NCI-H1092 treated with DMSO at 0.1 percent for 48 hours (cell line): ENCODE results near the gene MCM7.
"Not testable (repeated sequence)": the region's sequence is repeated elsewhere in the genome, so short reads cannot be mapped to it uniquely, and the experiment has no call there.

Experiments used
- DNase-seq: peaks from one replicate; lab custom pipeline; 2025; lab: John Stamatoyannopoulos, UW

Gene MCM7

DNA sequence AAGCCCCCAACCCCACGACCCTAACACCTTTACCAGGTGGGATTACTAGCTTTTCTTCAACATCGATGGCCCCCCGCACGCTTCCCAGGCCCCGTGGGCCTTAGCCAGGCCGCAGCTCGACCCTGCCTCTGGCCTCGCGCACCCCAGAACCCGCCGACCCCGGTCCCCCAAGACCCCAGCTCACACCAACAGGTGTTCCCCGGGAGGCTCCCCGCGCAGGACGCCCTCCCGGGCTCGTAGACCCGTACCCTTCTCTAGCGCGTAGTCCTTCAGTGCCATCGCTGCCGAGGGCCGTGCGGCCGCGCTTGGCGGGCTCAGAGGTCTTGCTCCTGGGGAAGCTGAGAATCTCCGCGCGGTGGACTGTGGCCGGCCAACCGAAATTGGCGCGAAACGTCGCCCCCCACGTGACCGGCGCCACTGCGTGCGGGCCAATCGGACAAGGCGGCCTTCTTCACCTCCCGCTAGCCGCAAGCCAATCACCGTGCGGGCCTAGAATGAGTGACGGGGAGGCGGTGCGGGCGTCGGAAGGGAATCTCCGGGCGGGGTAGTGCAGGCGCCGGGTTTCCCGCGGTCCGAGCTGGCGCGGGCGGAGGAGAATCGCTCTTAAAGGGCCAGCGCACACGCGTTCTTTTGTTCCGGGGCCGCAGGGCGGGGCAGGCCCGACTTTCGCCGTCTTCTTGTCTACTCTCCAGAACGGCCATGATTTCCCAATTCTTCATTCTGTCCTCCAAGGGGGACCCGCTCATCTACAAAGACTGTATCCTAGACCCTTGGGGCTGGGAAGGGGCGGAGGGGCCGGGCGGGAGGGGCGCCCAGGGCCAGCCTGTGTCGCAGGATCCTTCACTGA lies at the start of gene MCM7, which contains the start of gene AP4M1:
Gene MCM7, minus strand, starts transcription at position 382 of the 847 bp plus-strand sequence. Its CDS starts 103 bp downstream, at position 279.
Gene AP4M1, plus strand, starts transcription at position 628 of the 847 bp plus-strand sequence. Its CDS starts 72 bp downstream, at position 700.
- DNase-seq: peak; percentile 99

DNA sequence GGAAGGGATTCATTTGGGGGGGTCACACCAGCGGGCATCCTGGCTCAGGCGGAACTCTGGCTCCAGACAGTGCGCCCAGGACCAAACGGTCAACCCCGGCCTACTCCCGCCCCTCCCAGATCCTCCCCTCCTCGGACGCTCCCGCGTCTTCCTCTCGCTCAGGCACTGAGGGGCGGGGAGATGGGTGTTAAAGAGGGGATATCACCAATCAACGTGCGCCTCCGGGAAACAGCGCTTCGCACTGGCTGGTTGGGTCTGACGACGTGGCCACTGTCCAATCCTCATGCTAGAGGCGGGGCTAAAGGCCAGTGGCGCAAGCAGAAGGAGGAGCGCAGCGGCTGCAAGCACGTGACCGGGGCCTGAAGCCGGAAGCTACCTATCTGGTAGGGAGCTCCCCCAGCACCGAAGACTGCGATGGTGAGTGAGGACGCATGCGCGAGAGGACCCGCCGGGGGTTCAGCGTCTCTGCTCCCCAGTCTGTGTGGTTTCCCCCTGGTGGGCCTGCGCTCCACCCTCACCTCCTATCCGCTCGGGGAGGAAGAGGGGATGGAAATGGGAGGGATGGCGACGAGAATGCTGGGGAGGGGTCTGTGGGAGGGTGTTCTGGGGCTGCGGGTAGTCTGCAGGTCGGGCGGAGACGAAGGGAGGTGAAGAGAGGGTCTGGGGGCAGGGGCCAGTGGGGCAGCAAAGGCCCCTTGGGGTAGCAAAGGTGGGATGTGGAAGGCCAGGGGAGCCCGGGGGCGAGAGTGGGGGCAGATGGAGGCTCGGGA lies 47.5 kb upstream of the MCM7 start, which contains the start of gene LAMTOR4:
Gene LAMTOR4, plus strand, starts transcription at position 360 of the 770 bp plus-strand sequence. Its CDS starts 55 bp downstream, at position 415.
- DNase-seq: peak; percentile 99

DNA sequence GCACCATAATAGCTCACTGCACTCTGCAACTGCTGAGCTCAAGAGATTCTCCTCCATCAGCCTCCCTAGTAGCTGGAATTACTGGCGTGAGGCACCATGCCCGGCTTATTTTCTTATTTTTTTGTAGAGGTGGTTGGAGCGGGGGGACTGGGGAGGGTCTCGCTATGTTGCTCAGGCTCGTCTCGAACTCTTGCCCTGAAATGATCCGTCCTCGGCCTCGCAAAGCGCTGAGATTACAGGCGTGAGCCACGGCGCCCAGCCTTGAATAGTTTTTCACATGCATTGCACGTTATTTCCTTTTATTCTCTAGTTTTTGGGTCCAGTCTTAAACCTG lies 47.0 kb upstream of the MCM7 start:
- no peak for DNase-seq

DNA sequence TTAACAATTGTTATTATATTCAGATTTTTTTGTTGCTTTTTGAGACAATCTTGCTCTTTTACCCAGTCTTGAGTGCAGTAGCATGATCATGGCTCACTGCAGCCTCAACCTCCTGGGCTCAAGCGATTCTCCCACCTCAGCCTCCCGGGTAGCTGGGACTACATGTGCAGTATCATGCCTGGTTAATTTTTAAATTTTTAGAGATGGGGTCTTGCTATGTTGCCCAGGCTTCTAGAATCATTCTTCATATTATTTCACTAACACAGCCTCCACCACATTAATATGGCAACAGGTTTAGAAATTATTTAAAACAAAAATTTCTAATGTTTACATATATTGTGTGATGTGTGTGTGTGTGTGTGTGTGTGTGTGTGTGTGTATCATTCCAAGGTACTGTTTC lies 46.1 kb upstream of the MCM7 start:
- DNase-seq: no peak

DNA sequence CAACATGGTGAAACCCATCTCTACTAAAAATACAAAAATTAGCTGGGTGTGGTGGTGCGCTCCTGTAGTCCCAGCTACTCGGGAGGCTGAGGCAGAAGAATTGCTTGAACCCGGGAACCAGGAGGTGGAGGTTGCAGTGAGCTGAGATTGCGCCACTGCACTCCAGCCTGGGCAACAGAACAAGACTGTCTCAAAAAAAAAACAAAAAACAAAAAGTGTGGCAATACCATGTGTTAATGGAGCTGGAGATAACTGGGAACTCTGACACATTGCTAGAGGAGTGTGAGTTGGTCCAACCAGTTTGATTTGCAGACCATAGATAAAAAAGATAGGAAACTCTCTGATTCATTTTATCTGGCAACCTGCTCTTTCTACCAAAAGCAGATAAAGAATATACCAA lies 45.2 kb upstream of the MCM7 start:
- DNase-seq: not testable (repeated sequence)

DNA sequence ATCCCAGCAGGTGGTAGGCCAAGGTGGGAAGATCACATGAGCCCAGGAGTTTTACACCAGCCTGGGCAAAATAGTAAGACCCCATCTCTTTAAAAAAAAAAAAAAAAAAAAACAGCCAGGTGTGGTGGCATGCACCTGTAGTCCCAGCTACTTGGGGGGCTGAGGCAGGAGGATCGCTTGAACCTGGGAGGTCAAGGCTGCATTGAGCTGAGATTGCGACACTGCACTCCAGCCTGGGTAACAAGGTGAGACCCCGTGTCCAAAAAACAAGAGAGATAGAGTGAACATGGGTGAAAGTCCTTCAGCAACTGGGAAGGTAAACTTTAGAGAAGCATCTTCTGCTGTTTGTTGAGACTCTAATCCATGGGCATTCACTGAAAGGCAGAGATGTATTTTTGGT lies 41.3 kb upstream of the MCM7 start:
- no peak for DNase-seq

DNA sequence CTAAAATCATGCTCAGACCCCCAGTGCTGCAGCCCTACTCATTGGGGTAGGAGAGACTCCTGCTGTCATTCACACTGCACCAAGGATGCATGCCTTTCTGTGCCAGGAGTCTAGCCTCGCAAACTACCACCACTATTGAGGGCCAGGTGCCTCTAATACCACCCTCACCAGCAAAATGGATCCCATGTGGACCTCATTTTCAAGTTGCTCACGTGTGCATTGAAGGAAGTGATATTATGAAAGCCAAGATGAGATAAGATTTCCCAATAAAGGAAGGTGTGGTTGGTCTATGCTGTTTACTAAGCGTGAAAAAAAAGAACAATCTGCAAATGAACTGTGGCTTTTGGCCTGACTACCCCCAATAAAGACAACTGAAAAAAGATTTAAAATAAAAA lies 40.4 kb upstream of the MCM7 start:
- no peak for DNase-seq

DNA sequence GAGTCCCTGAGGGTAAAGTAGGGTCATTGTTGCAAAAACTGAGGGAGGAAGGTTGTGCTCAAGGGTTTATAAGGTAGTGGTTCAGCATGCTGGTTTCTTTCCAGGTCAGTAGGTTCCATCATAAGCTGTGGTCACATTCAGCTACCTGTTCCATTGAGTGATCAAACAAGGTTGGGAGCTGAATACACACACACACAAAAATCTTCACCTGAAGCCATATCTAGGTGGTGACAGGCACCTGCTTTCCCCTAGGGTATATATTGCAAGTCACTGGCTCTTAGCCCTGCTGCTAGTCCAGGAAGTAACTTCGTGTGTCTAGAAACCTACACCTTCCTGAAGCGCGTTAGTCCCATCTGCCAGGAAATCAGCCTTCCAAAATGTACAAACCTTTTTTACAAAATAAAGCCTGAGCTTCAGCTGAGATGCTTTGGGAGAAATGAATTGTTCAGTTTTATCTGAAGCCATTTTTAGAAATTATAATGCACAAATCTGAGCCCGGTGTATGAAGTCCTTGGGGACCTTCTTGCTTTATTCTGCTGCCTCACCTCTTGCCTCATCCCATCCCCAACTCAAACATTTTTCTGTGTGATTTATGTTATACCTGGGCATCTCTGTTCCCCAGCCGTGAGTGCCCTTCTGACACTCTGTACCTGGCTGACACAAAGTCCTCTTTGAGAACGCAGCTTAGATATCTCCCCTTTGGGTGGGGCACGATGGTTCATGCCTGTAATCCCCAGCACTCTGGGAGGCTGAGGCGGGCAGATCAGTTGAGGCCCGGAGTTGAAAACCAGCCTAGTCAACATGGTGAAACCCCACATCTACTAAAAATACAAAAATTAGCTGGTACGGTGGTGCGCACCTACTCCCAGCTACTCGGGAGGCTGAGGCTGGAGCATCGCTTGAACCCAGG lies 36.9 kb upstream of the MCM7 start:
- no peak for DNase-seq

DNA sequence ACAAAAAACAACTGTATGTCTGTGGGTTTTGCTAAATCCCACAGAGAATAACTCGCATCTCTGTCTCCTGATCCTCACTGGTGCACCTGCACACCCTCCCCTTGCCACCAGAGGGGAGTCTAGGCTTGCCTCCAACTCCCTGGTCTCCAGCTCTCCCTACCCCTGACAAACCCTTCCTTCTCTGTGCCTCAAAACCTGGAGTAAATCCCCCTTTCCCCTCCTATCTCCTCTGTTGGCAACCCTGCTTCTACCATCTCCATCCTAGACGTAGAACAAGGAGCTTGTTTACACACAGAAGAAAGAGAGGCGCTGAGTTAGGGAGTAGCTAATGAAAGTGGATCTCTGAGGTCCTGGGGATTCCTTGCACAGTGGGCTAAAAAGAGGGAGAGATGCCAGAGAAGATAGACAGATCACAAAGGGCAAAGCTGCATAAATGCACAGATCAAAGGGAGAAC lies 31.5 kb upstream of the MCM7 start:
- DNase-seq: peak; percentile 62

DNA sequence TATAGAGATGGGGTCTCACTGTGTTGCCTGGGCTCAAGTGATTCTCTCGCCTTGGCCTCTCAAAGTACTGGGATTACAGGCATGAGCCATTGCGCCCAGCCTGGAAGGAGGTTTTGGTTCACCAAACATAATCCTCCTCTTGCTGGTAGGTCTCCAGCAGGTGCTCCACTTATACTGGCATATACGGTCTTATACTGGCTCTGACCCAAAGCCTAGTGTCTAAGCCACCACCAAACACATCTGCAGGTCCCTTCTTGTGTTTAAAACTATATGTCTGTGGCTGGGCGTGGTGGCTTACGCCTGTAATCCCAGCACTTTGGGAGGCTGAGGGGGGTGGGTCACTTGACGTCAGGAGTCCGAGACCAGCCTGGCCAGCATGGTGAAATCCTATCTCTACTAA lies 30.9 kb upstream of the MCM7 start:
- peak; percentile 10 for DNase-seq

DNA sequence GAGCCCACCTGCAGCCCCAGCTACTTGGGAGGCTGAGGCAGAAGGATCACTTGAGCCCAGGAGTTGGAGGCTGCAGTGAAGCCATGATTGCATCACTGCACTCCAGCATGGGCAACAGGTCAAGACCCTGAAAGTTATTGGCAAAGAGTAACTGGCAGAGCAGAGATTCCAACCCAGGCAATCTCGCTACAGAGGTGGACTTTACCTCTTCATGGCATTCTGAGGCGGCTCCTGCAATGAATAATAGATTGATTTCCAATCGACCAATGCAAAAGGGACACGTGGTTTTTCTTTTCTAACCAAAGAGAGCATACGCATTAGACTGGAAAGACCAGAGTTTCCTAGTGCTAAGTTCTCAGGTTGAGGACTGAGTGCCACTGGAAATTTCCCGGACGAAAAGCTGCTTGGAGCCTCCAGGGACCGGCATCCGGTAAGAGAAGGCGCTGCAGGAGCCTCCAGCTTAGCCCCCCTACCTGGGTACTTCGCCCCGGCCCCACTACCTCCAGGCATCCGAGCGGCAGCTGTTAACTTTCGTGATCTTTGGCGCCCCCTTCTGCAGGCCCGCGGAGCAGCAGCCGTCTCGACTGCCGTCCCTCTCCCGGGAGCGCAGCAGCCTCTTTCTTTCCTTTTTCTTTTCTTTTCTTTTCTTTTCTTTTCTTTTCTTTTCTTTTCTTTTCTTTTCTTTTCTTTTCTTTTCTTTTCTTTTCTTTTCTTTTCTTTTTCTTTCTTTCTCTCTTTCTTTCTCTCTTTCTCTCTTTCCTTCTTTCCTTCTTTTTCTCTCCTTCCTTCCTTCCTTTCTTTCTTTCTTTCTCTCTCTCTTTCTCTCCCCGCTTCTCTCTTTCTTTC lies 29.6 kb upstream of the MCM7 start:
- DNase-seq: peak; percentile 80

DNA sequence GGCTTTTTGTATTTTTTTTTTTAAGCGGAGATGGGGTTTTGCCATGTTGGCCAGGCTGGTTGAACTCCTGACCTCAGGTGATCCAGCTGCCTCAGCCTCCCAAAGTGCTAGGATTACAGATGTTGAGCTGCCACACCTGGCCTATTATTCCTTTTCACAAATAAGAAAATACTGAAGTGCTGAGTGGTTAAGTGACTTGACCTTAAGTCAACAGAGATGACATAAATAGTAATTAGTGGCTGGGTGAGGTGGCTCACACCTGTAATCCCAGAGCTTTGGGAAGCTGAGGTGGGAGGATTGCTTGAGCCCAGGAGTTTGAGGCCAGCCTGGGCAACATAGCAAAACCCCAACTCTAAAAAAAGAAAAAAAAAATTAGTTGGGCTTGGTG lies 29.0 kb upstream of the MCM7 start:
- DNase-seq: not testable (repeated sequence)

DNA sequence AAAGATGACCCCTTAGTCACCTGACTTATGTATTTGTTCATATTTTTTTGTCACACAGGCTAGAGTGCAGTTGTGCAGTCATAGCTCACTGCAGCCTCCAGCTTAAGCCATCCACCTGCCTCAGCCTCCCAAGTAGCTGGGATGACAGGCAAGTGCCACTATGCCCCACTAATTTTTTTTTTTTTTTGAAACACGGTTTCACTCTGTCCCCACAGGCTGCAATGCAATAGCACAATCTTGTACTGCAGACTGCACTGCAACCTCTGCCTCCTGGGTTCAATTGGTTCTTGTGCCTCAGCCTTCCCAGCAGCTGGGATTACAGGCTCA lies 27.4 kb upstream of the MCM7 start:
- DNase-seq: no peak

DNA sequence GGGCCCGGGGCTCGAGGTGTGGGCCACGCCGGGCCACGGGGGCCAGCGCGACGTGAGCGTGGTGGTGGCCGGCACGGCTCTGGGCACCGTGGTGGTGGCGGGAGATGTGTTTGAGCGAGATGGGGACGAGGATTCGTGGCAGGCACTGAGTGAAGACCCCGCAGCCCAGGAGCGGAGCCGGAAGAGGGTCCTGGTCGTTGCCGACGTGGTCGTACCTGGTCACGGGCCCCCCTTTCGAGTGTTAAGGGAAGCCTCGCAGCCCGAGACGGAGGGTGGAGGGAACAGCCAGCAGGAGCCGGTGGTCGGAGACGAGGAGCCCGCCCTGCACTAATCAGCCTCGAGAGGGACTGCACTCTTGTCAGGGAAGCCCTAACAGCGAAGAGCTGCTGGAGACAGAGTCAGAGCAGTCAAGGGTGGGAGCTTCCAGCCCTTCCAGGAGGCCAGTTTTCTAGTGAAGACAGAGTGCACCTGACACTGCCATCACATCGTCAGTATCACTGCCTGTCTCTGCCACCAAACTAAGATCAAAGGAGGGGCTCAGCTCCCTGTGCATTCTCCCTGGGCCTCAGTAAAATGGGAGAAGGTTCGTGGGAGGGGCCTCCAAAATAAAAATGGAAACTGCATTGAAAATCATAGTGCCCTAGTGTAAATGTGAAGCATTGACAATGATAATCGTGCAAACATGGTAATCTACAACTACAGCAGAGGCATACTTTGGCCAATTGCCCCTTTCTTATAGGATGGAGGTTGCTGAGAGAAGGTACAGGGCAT lies 26.9 kb upstream of the MCM7 start:
- no peak for DNase-seq

DNA sequence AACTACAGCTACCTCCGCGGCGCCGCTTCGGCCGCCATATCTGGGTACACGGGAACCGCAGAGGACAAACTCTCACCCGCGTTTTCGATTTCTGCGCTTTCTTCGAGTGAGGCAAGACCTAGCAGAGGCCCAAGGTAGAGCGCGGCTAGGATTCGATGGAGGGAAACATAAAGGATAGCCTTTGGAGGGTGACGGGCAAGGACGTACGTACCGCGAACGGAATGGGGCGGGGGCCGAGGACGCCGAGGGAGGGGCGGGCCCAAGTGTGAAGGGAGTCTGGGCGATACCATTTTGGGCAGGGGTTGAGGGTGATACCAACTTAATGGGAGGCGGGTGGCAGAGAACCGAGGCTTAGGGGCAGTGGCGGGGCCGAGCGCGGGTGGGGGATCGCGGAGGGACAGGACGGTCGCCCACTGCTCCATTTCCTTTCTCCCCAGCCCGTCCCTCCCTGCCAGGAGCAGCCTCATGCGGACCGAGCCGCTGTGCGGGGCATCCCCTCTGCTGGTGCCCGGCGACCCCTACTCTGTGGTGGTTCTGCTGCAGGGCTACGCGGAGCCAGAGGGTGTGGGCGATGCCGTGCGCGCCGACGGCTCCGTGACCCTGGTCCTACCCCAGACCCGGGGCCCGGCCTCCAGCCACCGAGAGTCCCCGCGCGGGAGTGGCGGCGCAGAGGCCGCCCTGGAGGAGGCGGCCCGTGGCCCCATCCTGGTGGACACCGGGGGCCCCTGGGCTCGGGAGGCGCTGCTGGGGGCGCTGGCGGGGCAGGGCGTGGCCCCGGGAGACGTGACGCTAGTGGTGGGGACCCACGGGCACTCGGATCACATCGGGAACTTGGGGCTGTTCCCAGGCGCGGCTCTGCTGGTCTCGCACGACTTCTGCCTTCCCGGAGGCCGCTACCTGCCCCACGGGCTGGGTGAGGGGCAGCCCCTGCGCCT lies 26.0 kb upstream of the MCM7 start, which contains the start of gene MBLAC1:
Gene MBLAC1, plus strand, starts transcription at position 37 of the 935 bp plus-strand sequence. Its CDS starts 429 bp downstream, at position 466.
- peak; percentile 94 for DNase-seq

DNA sequence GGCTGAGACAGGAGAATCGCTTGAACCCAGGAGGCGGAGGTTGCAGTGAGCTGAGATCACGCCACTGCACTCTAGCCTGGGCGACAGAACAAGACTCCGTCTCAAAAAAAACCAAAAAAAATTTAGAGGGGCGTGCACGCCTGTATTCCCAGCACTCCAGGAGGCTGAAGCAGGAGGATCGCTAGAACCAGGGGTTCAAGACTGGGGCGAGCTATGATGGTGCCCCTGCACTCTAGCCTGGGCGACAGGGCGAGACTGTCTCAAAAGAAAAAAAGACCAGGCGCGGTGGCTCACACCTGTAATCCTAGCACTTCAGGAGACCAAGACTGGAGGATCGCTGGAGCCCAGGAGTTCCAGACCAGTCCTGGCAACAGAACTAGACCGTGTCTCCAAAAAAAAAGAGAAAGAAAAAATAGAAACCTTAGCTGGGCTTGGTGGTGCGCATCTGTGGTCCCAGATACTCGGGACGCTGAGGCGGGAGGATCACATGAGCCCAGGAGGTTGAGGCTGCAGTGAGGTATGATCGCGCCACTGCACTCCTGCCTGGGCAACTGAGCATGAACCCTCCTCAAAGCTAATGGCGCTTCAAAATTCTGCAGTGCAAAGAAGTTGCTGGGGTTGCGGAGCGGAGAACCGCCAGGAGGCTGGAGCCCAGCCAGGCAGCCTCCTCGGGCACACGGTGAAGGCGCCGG lies 25.2 kb upstream of the MCM7 start:
- DNase-seq: peak; percentile 77

DNA sequence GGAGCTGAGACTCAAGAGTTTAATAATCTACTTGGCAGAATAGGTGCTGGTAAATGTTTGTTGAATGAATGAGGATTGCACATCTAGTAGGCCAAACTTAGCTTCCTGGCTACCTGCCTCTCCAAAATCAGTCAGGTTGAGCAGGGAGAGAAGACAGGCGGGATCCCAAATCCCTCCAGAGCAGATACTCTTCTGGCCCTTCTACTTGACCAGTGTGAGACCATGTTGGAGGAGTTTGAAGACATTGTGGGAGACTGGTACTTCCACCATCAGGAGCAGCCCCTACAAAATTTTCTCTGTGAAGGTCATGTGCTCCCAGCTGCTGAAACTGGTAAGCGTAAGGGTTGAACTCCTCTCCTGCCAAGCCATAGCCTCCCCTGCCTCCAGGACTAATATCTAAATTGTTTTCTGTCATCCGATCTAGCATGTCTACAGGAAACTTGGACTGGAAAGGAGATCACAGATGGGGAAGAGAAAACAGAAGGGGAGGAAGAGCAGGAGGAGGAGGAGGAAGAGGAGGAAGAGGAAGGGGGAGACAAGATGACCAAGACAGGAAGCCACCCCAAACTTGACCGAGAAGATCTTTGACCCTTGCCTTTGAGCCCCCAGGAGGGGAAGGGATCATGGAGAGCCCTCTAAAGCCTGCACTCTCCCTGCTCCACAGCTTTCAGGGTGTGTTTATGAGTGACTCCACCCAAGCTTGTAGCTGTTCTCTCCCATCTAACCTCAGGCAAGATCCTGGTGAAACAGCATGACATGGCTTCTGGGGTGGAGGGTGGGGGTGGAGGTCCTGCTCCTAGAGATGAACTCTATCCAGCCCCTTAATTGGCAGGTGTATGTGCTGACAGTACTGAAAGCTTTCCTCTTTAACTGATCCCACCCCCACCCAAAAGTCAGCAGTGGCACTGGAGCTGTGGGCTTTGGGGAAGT lies 23.4 kb upstream of the MCM7 start:
- DNase-seq: no peak
